GM21825 (cell line): ENCODE data around the gene STRN4.
"Not testable (repeated sequence)": the region's sequence is repeated elsewhere in the genome, so short reads cannot be mapped to it uniquely, and the experiment has no call there.

Experiments
- ATAC-seq: cut with Tn5 transposase; IDR thresholded peaks from one replicate; pipeline ENCODE4 v1.9.1; 2021; ENCODE audit warnings: mild to moderate bottlenecking, moderate library complexity; ENCODE audit not compliant: unreplicated experiment

Gene STRN4, protein sequence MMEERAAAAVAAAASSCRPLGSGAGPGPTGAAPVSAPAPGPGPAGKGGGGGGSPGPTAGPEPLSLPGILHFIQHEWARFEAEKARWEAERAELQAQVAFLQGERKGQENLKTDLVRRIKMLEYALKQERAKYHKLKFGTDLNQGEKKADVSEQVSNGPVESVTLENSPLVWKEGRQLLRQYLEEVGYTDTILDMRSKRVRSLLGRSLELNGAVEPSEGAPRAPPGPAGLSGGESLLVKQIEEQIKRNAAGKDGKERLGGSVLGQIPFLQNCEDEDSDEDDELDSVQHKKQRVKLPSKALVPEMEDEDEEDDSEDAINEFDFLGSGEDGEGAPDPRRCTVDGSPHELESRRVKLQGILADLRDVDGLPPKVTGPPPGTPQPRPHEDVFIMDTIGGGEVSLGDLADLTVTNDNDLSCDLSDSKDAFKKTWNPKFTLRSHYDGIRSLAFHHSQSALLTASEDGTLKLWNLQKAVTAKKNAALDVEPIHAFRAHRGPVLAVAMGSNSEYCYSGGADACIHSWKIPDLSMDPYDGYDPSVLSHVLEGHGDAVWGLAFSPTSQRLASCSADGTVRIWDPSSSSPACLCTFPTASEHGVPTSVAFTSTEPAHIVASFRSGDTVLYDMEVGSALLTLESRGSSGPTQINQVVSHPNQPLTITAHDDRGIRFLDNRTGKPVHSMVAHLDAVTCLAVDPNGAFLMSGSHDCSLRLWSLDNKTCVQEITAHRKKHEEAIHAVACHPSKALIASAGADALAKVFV

DNA sequence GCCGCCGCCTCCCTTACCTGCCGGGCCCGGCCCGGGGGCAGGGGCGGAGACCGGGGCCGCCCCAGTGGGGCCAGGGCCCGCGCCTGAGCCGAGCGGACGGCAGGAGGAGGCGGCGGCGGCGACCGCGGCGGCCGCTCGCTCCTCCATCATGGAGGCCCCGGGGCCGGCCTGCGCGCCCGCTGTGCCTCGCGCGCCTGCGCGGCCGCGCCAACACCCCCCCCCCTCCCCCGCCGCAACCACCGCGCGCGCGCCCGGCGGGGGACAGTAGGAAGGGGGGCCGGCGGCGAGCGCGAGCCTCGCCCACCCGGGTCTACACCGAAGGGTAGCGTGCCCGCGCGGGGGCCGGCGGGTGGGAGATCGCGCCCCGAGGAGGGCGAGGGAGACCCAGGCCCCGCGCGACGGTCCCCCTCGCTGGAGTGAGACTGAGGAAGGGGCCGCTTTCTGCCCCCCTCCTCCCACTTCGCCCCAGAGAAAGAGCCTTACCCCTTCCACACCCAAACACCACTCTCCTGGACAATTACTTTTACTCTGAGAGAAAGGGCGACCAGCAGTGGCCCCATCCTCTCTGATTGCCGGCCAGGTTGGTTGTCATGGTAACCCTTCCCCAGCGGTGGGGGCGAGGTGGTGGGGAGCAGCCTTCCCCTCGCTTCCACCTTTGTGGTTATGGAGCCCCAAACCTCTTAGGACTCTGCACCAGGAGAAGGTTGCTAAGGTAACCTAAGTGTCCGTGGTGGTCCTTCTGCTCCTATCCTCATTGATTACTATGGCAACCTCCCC lies at the start of gene STRN4:
Gene STRN4 (minus strand): TSS at position 170 of the 777 bp plus-strand sequence. CDS start 20 bp downstream, at position 150.
- peak; percentile 45 for ATAC-seq

- ATAC-seq: no peak
These were observed 45.7 kb upstream of the STRN4 start for GRCh38 chr19:46791944-46792343.

GRCh38 chr19:46789371-46789770 lies 43.1 kb upstream of the STRN4 start:
- ATAC-seq: no peak

- ATAC-seq: no peak
These were observed 42.7 kb upstream of the STRN4 start for GRCh38 chr19:46788968-46789338.

DNA sequence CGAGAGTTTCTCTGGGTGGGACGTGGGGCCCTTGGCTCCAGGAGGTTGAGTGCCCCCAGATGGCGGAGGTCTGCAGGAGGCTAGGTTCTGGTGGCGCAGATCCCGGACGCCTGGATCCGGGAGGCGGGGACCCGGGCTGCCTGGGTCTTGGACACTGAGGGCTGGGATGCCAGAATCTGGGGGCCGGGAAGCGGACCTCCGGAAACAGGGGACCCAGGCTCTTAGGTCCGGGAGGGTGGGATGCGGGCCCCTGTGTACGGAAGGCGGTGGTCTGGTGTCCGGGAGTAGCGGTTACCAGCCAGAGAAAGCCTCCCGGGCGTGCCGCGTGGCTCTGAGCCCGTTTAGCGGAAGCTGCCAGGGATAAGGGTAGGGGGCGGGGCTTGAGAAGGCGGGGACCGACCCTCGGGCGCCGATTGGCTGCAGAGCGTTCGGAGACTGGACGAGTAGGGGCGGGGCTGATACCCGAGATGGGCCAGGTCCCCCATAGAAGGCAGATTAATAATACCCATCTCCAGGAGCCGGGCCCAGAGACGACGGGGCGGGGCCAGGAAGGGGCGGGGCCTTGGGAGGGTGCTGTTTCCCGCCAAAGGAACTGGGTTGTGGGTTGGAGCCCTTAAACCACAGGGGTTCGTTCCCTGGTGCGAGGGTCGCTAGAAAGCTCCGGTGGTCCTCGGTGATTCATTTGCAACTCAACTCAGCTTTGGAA lies 42.2 kb upstream of the STRN4 start, which contains the start of gene SLC1A5:
Gene SLC1A5 (minus strand): TSS at position 333 of the 706 bp plus-strand sequence. CDS start 629 bp downstream, outside the sequence.
- ATAC-seq: peak; percentile 54

GRCh38 chr19:46787331-46788261 lies 41.3 kb upstream of the STRN4 start:
- no peak for ATAC-seq

- no peak for ATAC-seq
These were observed 40.7 kb upstream of the STRN4 start for GRCh38 chr19:46787040-46787330.

DNA sequence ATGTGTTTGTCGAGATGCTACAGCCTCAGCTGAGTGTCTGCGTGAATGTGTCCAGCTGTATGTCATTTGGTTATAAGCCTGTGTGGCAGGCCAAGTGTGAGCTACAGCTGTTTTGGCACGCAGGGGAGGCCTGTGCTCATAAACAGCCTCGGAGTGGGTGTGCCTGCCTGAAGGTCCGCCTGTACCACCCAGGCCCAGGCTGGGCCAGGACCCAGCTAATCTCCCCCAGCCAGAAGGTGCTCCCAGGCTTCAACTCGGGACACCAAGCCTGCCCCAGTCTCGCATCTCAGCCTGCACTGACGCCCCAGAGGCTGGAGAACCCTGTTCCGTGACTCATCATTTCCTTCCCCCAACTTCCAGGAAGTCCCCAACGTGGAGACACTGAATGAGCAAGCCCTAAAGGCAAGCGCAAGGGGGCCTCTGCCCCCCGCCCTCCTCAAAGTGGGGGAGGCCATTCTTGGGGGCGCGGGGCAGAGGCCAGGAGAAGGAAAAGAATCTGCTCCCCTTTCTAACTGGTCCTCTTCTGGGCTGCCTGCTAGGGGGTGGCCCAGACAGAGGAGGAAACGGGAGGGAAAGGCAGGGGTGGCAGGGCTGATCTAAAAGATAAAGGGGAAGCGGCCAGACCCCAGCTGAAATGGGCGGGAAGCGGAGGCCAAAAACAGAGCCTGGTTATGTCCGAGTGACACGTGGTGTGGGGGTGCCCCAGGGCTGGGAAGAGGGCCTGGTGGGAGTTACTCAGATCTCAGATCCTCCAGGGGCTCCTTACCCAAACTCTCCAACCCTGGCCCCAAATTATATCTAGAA lies 40.2 kb upstream of the STRN4 start:
- peak; percentile 31 for ATAC-seq

DNA sequence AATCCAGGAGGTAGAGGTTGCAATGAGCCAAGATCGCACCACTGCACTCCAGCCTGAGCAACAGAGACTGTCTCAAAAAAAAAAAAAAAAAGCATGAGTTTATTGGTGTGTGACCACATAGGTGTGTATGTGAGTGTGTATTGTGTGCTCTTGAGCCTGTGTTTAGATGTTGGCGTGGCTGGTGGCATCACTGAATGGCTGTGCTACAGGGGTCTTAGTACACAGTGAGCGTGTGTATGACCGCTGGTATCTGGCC lies 39.7 kb upstream of the STRN4 start:
- ATAC-seq: peak; percentile 2

GRCh38 chr19:46785054-46785979 lies 39.1 kb upstream of the STRN4 start:
- ATAC-seq: no peak

DNA sequence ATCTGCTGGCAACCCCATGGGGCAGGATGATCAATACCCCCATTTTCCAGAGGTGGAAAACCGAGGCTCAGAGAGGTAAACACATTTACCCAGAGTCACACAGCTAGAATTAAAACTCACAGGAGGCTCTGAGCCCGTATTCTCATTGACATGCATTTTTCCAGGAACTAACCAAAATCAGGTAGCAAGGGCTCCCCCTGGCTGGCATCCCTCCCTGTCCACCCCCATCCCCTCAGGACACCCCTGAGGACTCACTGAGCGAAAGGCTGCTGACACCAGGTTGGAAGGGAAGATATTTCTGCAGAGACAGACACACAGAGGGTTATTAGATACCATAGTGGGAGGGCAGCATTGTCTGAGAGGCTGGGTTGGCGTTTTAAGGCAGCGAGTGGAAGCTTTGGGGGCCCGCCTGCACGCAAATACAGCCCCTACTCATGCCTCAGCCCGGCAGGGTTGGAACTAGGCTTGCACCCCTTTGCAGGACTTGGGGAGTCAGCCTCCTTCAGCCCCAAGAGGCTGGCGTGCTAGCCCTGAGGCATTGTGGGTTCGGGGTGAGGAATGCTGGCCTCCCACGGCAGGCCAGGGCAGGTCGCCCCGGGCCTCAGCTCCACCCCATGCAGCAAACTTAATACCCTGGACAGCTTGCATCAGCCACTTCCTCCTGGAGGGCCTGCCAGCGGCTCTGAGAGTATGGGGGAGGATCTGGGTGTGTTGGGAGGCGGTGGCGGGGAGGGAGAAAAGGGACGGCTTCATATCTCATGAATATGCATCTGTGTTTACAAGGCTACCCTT lies 38.2 kb upstream of the STRN4 start:
- ATAC-seq: no peak

- no peak for ATAC-seq
These were observed 37.4 kb upstream of the STRN4 start for GRCh38 chr19:46783670-46784069.

DNA sequence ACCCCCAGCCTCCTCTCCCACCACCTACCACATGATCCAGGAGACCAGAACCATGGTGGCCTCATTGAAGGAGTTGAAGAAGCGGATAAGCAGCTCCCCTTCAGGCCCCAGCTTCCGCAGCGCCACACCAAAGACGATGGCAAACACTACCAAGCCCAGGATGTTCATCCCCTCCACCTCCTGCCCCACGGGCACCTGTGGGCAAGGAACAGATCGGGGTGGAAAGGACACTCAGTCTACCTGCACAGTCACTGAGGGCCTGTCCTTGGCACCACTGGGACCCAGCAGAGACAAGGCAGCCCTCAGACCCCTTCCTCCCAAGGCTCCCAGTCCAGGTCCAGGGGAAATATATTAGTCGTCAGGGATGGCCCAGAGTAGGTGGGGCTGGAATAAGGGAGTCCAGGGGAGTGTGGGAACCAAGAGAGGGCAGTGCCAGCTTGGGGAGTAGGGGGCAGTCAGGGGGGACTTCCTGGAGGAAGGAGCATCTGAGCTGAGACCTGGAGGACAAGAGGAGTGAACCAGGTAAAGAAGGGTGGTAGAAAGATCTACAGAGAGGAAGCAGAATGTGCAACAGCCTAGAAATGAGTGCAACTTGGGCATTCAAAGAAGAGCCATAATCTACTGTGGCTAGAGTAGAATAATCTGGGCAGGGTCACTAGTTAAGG lies 36.2 kb upstream of the STRN4 start:
- ATAC-seq: no peak

DNA sequence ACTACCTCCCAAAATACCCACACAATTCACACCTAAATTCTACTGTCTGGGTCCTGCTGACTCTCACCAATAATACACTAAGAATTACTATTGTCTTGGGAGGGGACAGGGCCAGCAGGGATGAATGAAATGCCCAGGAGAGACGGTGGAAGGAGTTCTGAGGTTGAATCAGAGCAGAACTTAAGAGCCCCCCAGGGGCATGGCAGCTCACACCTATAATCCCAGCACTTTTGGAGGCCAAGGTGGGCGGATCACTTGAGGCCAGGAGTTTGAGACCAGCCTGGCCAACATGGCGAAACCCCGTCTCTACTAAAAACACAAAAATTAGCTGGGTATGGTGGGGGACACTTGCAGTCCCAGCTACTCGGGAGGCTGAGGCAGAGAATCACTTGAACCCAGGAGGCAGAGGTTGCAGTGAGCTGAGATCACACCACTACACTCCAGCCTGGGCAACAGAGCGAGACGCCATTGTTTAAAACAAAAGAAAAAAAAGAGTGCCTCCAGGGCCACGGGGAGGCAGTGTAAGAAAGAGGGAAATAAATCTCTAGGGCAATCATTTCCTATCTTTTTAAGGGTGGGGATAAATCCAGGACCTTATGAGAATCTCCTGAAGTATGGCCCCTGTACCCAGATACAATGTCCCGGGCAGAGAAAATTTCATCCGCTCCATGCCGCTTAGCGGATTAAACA lies 31.9 kb upstream of the STRN4 start:
- not testable (repeated sequence) for ATAC-seq

GRCh38 chr19:46776927-46777911 lies 31.0 kb upstream of the STRN4 start:
- ATAC-seq: no peak
